Calu3 (cell line): ENCODE results near the gene FUT6. TPM values are rescaled to one million over a fixed set of nuclear protein-coding genes. Genes with fewer than 3 reads are reported as not detected.
A peak's percentile ranks its signal among the peaks of the same experiment; 100 is the strongest.

Experiments
- BruUV-seq: library from RNA; stranded (reverse); fragments of 400-500 nt; replicated peaks from 2 replicates; lab custom pipeline; 2021; lab: Mats Ljungman, UMichigan
- CTCF ChIA-PET: fragments of 300-600 bp; sonication (Branson Sonifier 250); formaldehyde crosslinking; loops from one replicate; lab custom pipeline; 2022; ENCODE audit warnings: antibody characterized with exemption; lab: Charles Lee
- DNase-seq: peaks from one replicate; pipeline ENCODE4 v3.0.0; 2022
- H3K27ac Mint-ChIP-seq: one replicate; pipeline ENCODE4 v1.8.0; 2022; ENCODE audit warnings: mixed read lengths; ENCODE audit not compliant: unreplicated experiment
- H3K27me3 Mint-ChIP-seq: one replicate; pipeline ENCODE4 v1.8.0; 2022; ENCODE audit warnings: mixed read lengths; ENCODE audit not compliant: unreplicated experiment
- H3K36me3 Mint-ChIP-seq: one replicate; pipeline ENCODE4 v1.8.0; 2022; ENCODE audit warnings: mild to moderate bottlenecking, moderate library complexity, mixed read lengths; ENCODE audit not compliant: insufficient read depth, unreplicated experiment
- H3K4me1 Mint-ChIP-seq: one replicate; pipeline ENCODE4 v1.8.0; 2022; ENCODE audit warnings: mild to moderate bottlenecking, low read depth, mixed read lengths; ENCODE audit not compliant: unreplicated experiment
- H3K4me3 Mint-ChIP-seq: one replicate; pipeline ENCODE4 v1.8.0; 2022; ENCODE audit warnings: mild to moderate bottlenecking, low read depth, moderate library complexity, mixed read lengths; ENCODE audit not compliant: unreplicated experiment
- H3K9me3 Mint-ChIP-seq: one replicate; pipeline ENCODE4 v1.8.0; 2022; ENCODE audit warnings: low read depth, mixed read lengths; ENCODE audit not compliant: unreplicated experiment
- intact Hi-C: fragments of 100-400 bp; cut with micrococcal nuclease; formaldehyde crosslinking; loops from one replicate; pipeline ENCODE4 v1.10.0; 2022; ENCODE audit not compliant: unreplicated experiment
- total RNA-seq: library from RNA; stranded (reverse); gene quantifications from 2 replicates; pipeline ENCODE4 v1.2.3, GENCODE V29; 2022
- TF ChIP-seq, protein P1 (sequence below): fragments of 200-600 bp; IDR thresholded peaks from one replicate; pipeline ENCODE4 v1.8.0; 2022; ENCODE audit warnings: antibody characterized with exemption; ENCODE audit not compliant: unreplicated experiment

FUT6 gene
- total RNA-seq, 1 experiment from 2014 or later = 1.8 TPM

DNA sequence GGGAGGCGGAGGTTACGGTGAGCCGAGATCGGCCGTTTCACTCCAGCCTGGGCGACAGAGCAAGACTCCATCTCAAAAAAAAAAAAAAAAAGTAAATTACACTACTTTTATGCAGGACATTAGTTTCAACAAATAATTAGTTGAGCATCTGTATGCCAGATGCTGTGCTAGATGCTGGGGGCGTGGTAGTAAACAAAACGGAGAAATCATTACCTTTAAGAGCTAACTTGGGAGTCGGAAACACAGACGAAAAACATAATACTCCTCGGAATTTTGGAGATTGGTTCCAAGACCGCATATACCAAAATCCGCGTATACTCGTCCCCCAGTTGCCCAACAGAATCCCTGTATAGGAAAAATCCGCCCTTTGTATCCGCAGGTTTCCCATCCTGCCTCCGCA lies 47.3 kb downstream of the FUT6 start:
- intact Hi-C loops = no loop called here
- TF ChIP-seq, protein P1, sequence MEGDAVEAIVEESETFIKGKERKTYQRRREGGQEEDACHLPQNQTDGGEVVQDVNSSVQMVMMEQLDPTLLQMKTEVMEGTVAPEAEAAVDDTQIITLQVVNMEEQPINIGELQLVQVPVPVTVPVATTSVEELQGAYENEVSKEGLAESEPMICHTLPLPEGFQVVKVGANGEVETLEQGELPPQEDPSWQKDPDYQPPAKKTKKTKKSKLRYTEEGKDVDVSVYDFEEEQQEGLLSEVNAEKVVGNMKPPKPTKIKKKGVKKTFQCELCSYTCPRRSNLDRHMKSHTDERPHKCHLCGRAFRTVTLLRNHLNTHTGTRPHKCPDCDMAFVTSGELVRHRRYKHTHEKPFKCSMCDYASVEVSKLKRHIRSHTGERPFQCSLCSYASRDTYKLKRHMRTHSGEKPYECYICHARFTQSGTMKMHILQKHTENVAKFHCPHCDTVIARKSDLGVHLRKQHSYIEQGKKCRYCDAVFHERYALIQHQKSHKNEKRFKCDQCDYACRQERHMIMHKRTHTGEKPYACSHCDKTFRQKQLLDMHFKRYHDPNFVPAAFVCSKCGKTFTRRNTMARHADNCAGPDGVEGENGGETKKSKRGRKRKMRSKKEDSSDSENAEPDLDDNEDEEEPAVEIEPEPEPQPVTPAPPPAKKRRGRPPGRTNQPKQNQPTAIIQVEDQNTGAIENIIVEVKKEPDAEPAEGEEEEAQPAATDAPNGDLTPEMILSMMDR = no peak
- no peak overlapping the region for H3K4me3 Mint-ChIP-seq
- H3K4me1 Mint-ChIP-seq = no peaks in the 10 kb centered on the region
- CTCF ChIA-PET = no interaction called here
- H3K9me3 Mint-ChIP-seq = no peaks in the 10 kb centered on the region
- DNase-seq = no peak
- H3K27ac Mint-ChIP-seq = no peak overlapping the region
- H3K27me3 Mint-ChIP-seq = no peaks in the 10 kb centered on the region
- H3K36me3 Mint-ChIP-seq = peaks cover 34% of the 10 kb centered on the region
- no TSS peak for BruUV-seq

DNA sequence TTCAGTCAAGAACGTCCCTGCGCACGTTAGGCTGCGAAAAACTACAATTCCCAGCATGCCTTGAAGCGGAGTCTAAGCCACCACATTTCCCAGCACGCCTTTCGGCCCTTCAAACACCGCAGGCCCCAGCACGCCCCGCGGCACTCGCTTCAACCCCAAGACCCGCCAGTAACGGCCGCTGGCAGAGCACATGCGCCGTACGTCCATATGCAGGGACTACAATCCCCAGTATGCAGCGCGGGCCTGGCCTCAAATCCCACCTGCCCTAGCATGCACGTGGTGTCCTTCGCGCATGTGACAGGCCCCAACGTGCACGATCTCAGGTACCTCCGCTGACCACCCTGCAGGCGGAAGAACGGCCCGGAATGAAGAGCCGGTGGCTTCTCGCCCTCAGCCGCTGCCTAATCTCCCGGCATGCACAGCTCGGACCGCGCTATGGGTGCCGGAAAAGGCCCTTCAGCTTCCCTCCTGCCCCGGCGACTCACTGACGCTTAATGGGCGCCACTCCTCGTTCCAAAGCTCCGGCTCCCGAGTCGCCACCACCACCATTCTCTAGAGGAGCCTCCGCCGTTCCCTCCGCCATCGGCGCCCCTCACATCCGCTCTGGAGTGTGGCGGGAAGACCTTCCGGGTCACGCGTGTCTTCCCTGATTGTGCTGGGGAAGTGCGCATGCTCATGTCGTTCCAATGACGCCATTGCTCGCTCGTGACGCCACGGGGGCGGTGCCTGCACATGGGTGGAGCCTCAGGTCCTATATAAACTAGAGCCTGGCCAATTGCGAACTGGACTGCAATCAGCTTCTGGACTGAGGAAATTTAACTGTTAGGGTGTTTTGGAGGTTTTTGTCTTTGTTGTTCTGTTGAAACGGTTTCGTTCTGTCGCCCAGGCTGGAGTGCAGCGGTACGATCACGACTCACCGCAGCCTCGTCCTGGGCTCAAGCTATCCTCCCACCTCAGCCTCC lies 48.7 kb downstream of the FUT6 start, which contains the start of gene DUS3L:
TSS of gene DUS3L (minus strand) at position 605 of the 962 bp plus-strand sequence. CDS start at position 583, 22 bp downstream.
- TSS peak; percentile 96 for BruUV-seq
- Mint-ChIP-seq H3K4me3 (peak within 1 kb of the TSS; percentile 96), H3K9me3 (no peaks in the 10 kb centered on the region), H3K4me1 (no peaks in the 10 kb centered on the region), H3K27me3 (no peaks in the 10 kb centered on the region), H3K36me3 (peaks cover 41% of the 10 kb centered on the region), H3K27ac (peak within 1 kb of the TSS; percentile 100)
- peak; percentile 92 for DNase-seq
- TF ChIP-seq, protein P1 = no peak
- CTCF ChIA-PET = interaction anchor here (0.7 kb wide), 1 partner anchor 738 kb away, joined by 3 read pairs; no protein-coding TSS in a partner anchor
- intact Hi-C loops = no loop called here

DNA sequence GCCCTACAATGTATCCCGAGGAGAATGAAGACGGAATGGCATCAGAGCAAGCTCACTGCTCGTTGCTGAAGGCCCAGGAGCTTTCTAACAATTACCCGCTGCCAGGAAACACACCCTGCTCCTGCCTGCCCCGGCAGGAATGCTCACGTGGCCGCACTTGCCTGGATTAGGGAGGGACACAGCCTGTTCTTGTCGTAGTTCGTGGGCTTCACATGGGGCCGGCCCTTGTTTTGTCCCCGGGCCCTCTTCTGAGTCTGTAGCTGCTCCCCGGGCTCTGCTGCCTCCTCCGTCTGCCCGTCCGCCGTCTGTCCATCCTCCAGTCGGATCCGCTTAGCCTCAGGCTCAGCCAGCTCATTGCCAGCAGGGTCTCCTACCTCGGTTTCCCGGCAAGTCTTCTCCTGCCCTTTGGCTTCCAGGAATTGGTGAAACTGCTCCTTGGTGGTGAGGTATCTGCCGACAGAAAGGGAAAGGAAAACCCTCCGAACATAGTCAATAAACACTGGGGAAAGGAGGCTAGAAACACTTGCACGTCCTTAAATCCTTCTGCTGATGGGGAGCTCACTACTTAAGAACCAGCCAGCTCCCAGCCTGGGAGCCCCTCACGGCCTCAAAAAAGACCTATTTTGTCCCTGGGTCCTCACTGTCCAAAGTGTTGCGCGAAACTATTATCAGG lies 49.5 kb downstream of the FUT6 start:
- H3K27ac Mint-ChIP-seq = peak overlapping the region; percentile 100
- no TSS peak for BruUV-seq
- H3K4me1 Mint-ChIP-seq = no peaks in the 10 kb centered on the region
- CTCF ChIA-PET = no interaction called here
- no peak for DNase-seq
- no peaks in the 10 kb centered on the region for H3K27me3 Mint-ChIP-seq
- TF ChIP-seq, protein P1 = no peak
- intact Hi-C loops = no loop called here
- peak overlapping the region; percentile 96 for H3K4me3 Mint-ChIP-seq
- peaks cover 41% of the 10 kb centered on the region for H3K36me3 Mint-ChIP-seq
- H3K9me3 Mint-ChIP-seq = no peaks in the 10 kb centered on the region

DNA sequence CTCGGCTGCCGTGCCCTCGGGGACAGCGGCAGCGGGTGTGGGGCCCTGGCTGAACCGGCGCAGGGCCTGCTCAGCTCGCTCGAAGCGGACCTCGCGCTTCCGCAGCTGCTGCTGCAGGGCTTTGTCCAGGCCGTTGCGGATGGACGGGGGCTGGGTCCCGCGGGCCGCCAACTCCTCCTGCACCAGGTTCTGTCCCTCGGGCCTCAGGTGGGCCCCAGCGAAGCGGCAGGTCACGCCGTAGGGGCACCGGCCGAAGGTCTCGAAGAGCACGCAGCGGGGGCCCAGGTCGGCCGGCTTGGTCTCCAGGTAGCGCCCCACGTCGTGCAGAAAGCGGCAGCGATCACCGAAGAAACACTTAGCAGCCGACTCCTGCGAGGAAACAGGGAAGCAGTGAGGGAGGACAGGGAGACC lies 50.1 kb downstream of the FUT6 start:
- TF ChIP-seq, protein P1 = no peak
- Mint-ChIP-seq H3K36me3 (peaks cover 41% of the 10 kb centered on the region), H3K27ac (no peak overlapping the region), H3K27me3 (no peaks in the 10 kb centered on the region), H3K4me3 (no peak overlapping the region), H3K4me1 (no peaks in the 10 kb centered on the region), H3K9me3 (no peaks in the 10 kb centered on the region)
- intact Hi-C loops = no loop called here
- DNase-seq = no peak
- no TSS peak for BruUV-seq
- CTCF ChIA-PET = no interaction called here
